ENCODE measurements around the gene SLAMF8.

The SLAMF8 gene

DNA sequence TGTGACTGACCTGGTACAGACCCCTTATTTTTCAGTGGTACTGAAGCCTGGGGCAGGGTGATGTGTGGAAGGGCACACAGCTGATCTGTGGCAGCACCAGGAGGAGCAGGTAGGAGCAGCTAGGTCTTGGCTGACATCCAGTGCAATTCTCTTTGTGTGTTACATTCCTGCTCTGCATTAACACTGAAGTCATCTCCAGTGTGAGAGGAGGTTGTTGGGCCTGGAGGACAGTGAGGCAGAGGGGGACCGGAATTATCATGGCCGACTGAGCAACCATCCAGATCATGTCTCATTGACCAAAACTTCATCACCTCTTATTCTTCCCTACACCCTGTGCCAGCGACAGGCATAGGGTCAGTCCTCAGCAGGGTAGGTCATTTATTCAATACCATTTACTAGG is 1.5 kb downstream of the SLAMF8 start:
- TF ChIP-seq, protein P1, sequence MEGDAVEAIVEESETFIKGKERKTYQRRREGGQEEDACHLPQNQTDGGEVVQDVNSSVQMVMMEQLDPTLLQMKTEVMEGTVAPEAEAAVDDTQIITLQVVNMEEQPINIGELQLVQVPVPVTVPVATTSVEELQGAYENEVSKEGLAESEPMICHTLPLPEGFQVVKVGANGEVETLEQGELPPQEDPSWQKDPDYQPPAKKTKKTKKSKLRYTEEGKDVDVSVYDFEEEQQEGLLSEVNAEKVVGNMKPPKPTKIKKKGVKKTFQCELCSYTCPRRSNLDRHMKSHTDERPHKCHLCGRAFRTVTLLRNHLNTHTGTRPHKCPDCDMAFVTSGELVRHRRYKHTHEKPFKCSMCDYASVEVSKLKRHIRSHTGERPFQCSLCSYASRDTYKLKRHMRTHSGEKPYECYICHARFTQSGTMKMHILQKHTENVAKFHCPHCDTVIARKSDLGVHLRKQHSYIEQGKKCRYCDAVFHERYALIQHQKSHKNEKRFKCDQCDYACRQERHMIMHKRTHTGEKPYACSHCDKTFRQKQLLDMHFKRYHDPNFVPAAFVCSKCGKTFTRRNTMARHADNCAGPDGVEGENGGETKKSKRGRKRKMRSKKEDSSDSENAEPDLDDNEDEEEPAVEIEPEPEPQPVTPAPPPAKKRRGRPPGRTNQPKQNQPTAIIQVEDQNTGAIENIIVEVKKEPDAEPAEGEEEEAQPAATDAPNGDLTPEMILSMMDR (conservative IDR thresholded peaks at IDR 0.05; ENCODE audit: control insufficient read depth, insufficient read depth, low read depth, low read length): no peak
- no peak overlapping the region for H3K4me3 ChIP-seq (ENCODE audit: control insufficient read depth, low read depth, low read length)
- no peak for DNase-seq (ENCODE audit: low read depth)

DNA sequence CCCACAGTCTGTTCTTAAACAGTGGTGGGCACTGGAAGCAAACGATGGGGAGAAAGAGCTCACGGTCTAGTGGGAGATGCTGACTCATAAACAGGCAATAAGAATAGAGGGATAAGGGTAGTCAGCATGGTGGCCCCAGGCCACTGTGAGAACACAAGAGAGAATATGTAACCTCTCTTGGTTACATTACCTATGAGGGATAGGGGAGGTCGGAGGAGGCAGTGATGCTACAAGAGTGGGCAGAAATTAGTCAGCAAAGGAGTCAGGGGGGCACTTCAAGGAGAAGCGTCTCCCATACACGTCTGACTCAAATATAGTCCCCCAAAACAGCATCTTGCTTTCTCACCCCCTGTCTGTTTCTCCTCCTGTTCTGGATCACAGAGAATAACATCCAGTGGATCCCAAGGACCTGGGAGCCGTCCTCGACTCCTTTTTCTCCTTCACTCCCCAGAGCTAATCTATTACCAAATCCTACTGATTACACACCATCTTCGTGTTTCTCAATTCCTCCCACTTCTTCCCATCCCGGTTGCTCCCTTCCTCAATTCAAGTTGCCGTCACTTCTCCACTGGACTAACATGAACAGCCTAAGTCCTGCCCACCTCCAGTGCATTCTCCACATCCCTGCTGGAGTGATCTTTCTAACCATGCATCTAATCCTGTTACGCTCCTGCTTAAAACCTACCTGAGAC is 2.1 kb downstream of the SLAMF8 start:
- TF ChIP-seq, protein P1 (conservative IDR thresholded peaks at IDR 0.05; ENCODE audit: control insufficient read depth, insufficient read depth, low read depth, low read length): no peak
- no peak overlapping the region for H3K4me3 ChIP-seq (ENCODE audit: control insufficient read depth, low read depth, low read length)
- peak; percentile 32 for DNase-seq (ENCODE audit: low read depth)

GRCh38 chr1:159829273-159829634 is 2.6 kb downstream of the SLAMF8 start:
- TF ChIP-seq, protein P1 (conservative IDR thresholded peaks at IDR 0.05; ENCODE audit: control insufficient read depth, insufficient read depth, low read depth, low read length): peak; percentile 26
- DNase-seq (ENCODE audit: low read depth): no peak

DNA sequence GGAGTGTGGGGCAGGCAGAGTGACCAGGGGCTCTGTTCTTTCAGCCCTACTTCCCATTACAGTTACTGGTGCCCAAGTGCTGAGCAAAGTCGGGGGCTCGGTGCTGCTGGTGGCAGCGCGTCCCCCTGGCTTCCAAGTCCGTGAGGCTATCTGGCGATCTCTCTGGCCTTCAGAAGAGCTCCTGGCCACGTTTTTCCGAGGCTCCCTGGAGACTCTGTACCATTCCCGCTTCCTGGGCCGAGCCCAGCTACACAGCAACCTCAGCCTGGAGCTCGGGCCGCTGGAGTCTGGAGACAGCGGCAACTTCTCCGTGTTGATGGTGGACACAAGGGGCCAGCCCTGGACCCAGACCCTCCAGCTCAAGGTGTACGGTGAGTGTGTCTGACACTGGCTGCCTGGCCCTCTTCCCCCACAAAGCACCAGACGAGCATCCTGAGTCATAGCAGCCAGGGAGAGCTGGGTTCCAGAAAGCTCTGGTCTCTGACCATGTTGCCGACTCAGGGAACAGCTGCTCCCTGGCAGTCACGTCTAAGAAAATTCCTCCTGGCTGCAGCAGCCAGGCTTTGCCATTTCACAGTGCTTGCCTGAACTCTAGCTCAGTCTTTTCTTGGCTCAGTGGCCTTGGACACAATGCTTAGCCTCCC is 3.3 kb downstream of the SLAMF8 start:
- DNase-seq (ENCODE audit: low read depth): peak; percentile 90
- TF ChIP-seq, protein P1 (conservative IDR thresholded peaks at IDR 0.05; ENCODE audit: control insufficient read depth, insufficient read depth, low read depth, low read length): no peak
- no peak overlapping the region for H3K4me3 ChIP-seq (ENCODE audit: control insufficient read depth, low read depth, low read length)

More at GRCh38 chr1:159829273-159829634, 2.6 kb downstream of the SLAMF8 start:
- H3K4me3 ChIP-seq (ENCODE audit: control insufficient read depth, low read depth, low read length): no peak overlapping the region

DNA sequence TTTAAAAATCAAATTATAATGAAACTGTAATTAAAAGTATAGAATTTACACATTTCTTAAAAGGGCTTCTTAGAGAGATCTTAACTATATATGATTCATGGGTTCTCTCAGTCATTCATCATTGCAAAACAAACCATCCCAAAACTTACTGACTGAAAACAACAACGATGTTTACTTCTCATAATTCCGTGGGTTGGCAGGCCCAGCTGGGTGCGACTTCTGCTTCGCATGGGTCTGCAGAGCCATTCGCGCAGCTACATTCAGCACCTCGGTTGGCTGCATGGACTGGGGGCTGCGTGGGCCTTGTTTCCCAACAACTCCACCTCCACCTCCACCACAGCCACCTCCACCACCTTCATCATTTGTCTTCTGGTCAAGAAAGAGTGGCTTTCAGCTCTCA is 4.0 kb downstream of the SLAMF8 start:
- no peak overlapping the region for H3K4me3 ChIP-seq (ENCODE audit: control insufficient read depth, low read depth, low read length)
- DNase-seq (ENCODE audit: low read depth): no peak
- TF ChIP-seq, protein P1 (conservative IDR thresholded peaks at IDR 0.05; ENCODE audit: control insufficient read depth, insufficient read depth, low read depth, low read length): no peak

DNA sequence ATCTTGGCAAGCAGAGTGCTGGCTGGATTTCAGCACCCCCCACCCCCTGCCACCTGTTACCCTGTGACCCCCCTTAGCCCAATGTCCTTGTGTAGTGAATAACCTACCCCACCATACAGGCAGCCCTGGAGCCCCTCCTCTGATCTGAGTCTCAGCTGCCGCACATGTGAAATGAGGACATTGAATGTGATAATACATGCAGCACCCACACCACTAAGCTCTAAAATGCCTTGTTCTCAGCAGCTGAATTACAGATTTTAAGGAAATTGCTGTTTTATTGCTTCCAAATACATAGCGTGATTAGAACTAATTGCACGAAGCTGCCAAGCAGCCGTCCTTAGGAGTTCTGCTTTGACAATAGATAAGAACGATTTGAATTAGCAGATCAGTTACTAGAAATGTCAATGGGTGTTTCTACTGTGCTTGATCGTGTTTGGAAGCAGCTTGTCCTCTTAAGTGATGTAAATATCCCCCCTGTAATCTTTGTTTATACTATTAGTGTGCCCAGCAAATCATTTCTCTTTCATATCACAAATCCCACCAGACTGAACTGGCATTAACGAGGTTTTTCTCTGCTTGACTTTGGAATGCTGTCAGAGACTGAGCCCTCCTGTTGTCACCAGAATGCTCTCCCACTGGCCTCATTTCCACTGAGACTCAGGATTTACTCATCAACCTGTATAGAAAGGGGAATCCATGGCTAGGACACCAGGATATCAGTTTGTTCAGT is 4.9 kb downstream of the SLAMF8 start:
- H3K4me3 ChIP-seq (ENCODE audit: control insufficient read depth, low read depth, low read length): no peak overlapping the region
- TF ChIP-seq, protein P1 (conservative IDR thresholded peaks at IDR 0.05; ENCODE audit: control insufficient read depth, insufficient read depth, low read depth, low read length): no peak
- DNase-seq (ENCODE audit: low read depth): no peak

Data from fibroblast of mammary gland (primary cell).